Activated naive CD8-positive, alpha-beta T cell (primary cell): ENCODE data around the gene CHMP2A.

Experiments
- H3K27ac Mint-ChIP-seq: one replicate; pipeline ENCODE4 v1.8.0; 2021; ENCODE audit warnings: mixed read lengths
- H3K27me3 Mint-ChIP-seq: one replicate; pipeline ENCODE4 v1.8.0; 2021; ENCODE audit warnings: mixed read lengths
- H3K36me3 Mint-ChIP-seq: one replicate; pipeline ENCODE4 v1.8.0; 2021; ENCODE audit warnings: mixed read lengths
- H3K4me1 Mint-ChIP-seq: one replicate; pipeline ENCODE4 v1.8.0; 2021; ENCODE audit warnings: low read depth, mixed read lengths
- H3K4me3 Mint-ChIP-seq: one replicate; pipeline ENCODE4 v1.8.0; 2021; ENCODE audit warnings: mild to moderate bottlenecking, mixed read lengths
- H3K9me3 Mint-ChIP-seq: one replicate; pipeline ENCODE4 v1.8.0; 2021; ENCODE audit warnings: low read depth, mixed read lengths

The CHMP2A gene

DNA sequence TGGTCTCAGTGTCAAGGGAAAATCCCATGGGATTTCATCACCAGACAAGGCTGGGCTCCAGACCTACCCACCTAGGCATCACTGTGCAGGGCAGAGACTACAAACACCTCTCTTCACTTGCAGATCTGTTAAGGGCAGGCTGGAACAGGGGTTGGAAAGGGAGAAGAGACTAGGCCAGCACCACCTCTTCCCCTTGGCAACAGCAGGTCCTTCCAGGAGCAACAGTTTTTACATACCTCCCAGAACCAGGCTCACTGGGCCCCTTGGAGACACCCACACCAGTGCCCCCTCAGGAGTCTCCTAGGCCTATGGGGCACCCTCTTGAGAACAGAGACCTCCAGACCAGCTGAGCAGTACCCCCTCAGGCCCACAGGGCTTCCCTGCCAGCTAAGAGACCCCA is 6.0 kb upstream of the CHMP2A start:
- Mint-ChIP-seq H3K27ac (no peak overlapping the region), H3K4me3 (peak overlapping the region; percentile 98), H3K27me3 (no peaks in the 10 kb centered on the region), H3K4me1 (peaks cover 53% of the 10 kb centered on the region), H3K9me3 (no peaks in the 10 kb centered on the region), H3K36me3 (peaks cover 4% of the 10 kb centered on the region)

DNA sequence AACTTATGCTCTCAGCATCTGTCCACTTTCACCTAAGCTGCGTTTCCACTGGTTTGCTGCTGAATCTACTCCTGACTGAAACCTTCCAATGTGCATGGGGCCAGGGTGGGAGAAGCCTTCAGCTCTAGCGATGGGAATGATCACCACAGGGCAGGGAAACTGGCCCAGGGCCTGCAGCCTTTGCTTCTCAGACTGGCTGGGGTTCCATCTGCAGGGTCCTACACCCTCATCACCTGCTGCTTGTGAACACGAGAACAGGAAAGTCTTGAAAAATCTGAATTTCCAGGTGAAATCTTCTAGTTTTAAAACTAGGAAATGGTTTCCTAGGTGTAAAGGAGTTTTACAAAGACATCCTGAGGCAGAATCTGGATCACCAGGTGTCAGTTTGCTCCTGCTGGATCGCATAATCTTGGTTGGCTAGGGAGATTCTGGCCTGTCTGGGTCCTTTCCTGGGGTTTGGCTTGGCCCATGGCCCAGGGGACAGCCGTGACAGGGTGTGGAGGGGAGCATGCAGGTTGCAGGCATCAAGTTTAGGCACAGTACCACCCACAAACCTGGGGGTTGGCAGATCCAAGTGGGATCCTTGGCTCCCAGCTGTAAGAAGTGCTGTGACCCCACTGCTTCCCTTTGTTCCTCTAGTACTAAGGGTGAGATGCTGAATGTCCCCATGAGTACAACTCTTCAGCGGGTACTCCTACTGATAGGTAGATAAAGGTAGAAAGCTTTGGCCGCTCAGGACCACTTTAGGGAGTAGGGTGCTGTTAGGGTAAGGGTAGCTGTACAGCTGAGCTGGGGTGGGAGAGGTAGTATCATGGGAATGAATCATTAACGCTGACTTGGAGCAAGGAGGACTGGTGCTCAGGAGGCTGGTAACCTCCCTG is 5.3 kb upstream of the CHMP2A start:
- H3K4me1 Mint-ChIP-seq, result peaks cover 56% of the 10 kb centered on the region
- H3K4me3 Mint-ChIP-seq, result peak overlapping the region; percentile 98
- H3K27me3 Mint-ChIP-seq, result no peaks in the 10 kb centered on the region
- peaks cover 6% of the 10 kb centered on the region for H3K36me3 Mint-ChIP-seq
- peak overlapping the region; percentile 99 for H3K27ac Mint-ChIP-seq
- H3K9me3 Mint-ChIP-seq, result no peaks in the 10 kb centered on the region

DNA sequence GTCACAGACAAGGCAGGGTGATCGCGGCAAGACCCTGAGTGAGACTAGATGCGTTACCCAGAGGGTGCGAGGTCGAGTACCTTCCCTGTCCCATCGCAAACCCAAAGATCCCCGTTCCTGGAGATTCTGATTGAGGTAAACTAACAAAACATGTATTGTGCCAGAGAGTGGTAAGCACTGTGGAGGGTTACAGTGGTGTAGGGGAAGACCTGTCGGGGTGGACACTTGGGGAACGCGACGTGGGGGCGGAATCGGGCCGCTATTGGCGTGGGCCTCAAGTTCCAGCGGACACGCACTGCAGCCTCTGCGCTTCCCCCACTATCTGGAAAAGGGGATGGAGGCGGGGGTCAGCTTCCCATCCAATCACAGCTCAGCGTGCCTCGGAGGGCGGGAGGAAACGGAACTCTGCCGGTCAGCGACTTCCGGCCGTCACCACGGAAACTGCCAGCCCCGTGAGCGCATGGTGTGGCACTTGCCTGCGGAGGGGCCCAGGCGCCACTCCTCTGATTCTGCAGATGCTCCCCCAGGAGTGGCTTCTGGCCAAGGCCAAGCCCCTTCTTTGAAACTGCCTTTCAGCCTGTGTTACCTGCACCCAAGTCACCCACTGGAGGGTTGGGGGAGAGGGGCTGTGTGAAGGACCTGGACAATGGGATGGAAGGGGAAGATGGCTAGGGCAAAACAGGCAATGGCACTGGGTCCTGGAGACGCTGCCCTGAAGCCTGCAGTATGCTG is 4.5 kb upstream of the CHMP2A start:
- Mint-ChIP-seq H3K27ac (peak overlapping the region; percentile 99), H3K36me3 (peaks cover 6% of the 10 kb centered on the region), H3K4me1 (peaks cover 61% of the 10 kb centered on the region), H3K27me3 (no peaks in the 10 kb centered on the region), H3K9me3 (no peaks in the 10 kb centered on the region), H3K4me3 (peak overlapping the region; percentile 98)

DNA sequence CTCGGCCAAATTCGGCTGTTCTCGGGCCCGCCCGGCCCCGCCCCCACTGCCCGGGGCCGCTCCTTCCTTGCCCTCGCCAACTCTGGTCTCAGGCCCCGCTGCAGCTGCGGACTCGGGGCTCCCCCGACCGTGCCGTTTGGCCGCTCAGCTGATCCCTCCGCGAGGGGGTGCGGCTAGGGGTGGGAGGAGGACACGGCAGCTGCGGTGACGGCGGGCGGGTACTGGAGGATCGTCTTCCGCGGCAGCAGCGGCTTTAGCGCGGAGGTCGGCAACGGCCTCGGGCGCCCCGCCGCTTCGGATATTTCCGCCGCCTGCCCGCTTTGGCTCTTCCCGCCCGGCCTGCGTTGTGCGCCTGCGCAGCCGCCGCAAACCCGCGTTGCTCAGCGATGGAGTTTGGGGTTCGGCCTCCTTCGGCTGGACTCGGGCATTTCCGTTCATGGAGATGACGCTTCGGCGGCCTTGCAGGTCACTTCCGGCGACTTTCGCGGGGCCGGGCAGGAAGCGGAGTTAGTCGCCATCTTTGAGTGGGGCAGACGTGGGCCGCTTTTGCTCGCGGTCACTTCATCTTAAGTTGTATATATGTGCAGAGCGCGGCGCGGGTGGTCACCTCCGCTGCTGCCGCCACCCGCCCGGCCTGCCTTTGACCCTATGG is 3.8 kb upstream of the CHMP2A start:
- Mint-ChIP-seq H3K36me3 (peaks cover 6% of the 10 kb centered on the region), H3K27me3 (no peaks in the 10 kb centered on the region), H3K4me1 (peaks cover 62% of the 10 kb centered on the region), H3K27ac (peak overlapping the region; percentile 99), H3K4me3 (peak overlapping the region; percentile 98), H3K9me3 (no peaks in the 10 kb centered on the region)

DNA sequence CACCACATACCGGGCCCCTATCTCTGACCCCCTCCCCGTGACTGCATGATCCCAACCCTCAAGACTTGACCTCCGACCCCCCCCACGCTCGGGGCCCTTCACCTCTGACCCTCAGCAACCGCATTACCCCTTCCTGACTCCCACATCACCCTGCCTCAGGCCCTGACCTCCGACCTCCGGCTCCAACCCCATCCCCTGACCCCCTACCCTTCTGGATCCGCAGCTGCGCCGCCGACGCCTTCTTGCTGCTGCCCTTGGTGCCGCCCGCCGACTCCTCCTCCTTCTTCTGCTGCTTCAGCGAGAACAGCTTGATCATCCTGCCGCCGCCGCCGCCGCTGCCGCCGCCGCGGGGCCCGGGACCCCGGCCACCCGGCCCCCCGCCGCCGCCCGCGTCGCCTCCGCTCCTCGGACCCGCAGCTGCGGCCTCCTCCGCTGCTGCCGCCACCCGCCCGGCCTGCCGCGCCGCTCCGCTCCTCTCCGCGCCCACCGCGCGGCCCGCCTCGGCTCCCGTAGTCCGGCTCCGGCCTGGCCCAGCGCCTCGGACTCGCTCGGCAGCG is 3.2 kb upstream of the CHMP2A start, which contains the start of gene UBE2M:
Gene UBE2M, minus strand, starts transcription at position 546 of the 557 bp plus-strand sequence. Its CDS starts 230 bp downstream, at position 316.
- H3K9me3 Mint-ChIP-seq, result no peaks in the 10 kb centered on the region

DNA sequence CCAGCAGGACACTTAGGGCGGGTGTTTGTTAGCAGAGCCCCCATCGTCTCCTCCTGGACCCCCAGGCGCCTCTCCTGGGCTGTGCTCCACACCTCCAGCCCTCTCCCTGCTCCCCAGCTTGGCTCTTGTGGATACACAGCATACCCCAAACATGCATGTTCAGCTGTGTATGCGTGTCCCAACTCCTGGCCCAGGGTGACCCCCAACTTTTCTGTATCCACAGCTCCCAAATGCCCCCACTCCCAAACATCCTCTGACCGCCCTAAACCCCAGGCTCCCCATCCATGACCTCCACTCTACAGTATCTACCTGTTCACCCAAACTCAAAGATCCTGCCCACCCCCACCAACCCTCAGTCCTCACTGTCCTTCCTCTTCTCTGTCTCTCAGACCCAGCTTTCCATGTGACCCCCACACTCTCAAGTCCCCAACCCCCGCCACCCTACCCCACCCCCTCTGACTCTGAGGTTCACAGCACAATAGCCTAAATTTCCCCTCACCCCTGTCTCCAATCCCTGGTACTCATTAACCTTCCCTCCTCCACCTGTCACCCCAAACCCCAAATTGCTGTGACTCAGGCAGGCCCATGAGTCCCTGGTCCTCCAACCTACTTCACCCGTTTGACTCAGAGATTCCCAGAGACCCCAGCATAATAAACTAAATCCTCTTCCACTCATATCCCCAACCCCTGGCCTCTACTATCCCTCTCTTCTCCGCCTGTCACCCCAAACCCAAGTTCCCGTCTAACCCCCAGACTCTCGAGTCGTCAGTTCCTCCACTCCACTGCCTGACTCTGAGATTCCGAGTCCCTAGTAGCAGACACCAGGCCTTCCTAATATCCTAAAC is 2.5 kb upstream of the CHMP2A start:
- H3K9me3 Mint-ChIP-seq, result no peaks in the 10 kb centered on the region
- H3K4me3 Mint-ChIP-seq, result peak overlapping the region; percentile 93
- peak overlapping the region; percentile 90 for H3K27ac Mint-ChIP-seq
- peaks cover 13% of the 10 kb centered on the region for H3K36me3 Mint-ChIP-seq
- peaks cover 62% of the 10 kb centered on the region for H3K4me1 Mint-ChIP-seq
- H3K27me3 Mint-ChIP-seq, result no peaks in the 10 kb centered on the region

More for the DNA sequence above, 3.2 kb upstream of the CHMP2A start, which contains the start of gene UBE2M:
- Mint-ChIP-seq H3K4me3 (peak within 1 kb of the TSS; percentile 98), H3K27me3 (no peaks in the 10 kb centered on the region), H3K36me3 (peaks cover 8% of the 10 kb centered on the region), H3K27ac (peak within 1 kb of the TSS; percentile 99), H3K4me1 (peaks cover 59% of the 10 kb centered on the region)

DNA sequence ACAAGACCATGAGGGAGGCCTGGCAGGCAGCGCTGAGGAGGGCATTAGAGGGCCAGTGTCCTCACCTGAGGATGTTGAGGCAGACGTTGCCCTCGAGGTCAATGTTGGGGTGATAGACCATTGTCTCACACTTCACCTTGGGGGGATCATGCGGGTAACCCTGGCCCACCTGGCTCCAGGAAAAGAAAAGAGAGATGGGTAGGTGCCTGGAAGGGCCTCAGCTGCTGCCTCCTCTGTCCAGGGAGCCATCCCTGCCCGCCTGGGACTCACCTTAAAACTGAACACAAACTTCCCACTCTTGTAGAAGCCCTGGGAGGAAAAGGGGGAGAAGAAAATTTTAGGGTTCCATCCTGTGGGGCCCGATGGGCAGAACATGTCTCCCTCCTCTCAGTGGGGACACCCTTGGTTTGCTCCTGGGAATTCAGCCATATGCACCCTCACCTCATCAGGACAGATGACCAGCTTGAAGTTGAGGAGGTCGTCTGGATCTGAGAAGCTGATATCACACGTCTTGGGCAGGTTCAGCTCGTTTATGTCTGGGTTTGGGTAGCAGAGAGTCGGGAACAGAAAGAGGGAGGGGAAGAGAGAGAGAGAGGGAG is 1.8 kb upstream of the CHMP2A start:
- Mint-ChIP-seq H3K4me1 (peaks cover 63% of the 10 kb centered on the region), H3K27ac (peak overlapping the region; percentile 85), H3K27me3 (no peaks in the 10 kb centered on the region), H3K4me3 (peak overlapping the region; percentile 93), H3K9me3 (no peaks in the 10 kb centered on the region), H3K36me3 (peaks cover 13% of the 10 kb centered on the region)

DNA sequence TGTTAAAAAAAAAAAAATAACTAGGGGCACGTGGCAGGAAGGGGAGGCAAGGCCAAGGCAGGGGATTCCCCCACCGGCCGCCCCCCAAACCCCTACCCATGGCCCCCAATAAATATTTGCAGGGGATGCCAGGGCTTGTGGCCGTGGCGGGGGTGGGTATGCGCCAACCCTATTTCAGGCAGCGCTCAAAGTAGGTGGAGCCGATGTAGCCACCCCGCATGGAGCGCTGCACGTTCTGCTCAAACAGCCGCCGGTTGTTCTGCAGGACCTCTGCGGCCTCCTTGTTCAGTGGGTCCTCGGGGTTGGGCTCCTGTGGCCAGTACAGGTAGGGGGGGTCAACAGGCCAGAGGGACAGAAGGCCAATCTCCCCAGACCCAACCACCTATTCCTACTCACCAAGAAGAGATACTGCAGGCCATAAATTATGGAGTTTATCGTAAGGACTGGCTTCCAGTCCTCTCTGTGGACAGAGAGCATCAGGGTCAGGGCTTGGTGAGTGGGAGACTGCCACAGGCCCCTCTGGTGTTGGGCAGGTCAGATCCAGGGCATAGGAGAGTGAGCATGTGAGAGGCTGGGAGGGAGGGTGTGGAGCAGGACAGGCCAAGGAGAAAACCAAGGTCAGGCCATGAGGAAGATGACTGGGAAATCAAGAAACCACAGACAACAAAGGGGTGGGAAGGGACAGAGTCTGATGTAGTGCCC is 1.2 kb upstream of the CHMP2A start:
- H3K4me1 Mint-ChIP-seq, result peaks cover 58% of the 10 kb centered on the region
- H3K4me3 Mint-ChIP-seq, result peak overlapping the region; percentile 93
- H3K9me3 Mint-ChIP-seq, result no peaks in the 10 kb centered on the region
- H3K36me3 Mint-ChIP-seq, result peaks cover 13% of the 10 kb centered on the region
- H3K27me3 Mint-ChIP-seq, result no peaks in the 10 kb centered on the region
- peak overlapping the region; percentile 94 for H3K27ac Mint-ChIP-seq

DNA sequence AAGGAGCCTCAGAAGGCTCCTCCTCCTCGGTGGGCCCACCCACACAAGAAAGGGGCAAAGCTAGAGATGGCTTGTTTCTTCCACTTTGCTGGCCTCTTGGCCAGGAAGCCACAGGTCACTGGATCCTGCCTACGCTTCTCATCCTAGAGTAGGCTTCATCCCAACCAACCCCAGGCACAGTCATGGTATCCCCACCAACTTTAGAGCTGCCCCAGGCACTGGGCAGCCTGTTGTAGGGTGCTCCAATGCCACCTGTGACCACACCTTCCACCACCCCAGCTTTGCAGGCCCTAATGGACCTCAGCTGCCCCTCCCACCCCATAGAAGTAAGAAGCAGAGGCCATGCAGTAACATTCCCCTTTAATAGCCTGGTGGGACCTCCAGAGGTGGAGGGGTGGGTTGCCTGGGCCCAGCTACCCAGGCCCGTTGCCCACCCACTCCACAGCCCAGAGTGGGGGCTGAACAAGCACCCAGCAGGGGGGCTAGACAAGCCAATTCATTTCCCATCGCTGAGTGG is 522 bp upstream of the CHMP2A start:
- Mint-ChIP-seq H3K27ac (peak overlapping the region; percentile 94), H3K36me3 (peaks cover 13% of the 10 kb centered on the region), H3K4me1 (peaks cover 54% of the 10 kb centered on the region), H3K4me3 (peak overlapping the region; percentile 93), H3K9me3 (no peaks in the 10 kb centered on the region), H3K27me3 (no peaks in the 10 kb centered on the region)

DNA sequence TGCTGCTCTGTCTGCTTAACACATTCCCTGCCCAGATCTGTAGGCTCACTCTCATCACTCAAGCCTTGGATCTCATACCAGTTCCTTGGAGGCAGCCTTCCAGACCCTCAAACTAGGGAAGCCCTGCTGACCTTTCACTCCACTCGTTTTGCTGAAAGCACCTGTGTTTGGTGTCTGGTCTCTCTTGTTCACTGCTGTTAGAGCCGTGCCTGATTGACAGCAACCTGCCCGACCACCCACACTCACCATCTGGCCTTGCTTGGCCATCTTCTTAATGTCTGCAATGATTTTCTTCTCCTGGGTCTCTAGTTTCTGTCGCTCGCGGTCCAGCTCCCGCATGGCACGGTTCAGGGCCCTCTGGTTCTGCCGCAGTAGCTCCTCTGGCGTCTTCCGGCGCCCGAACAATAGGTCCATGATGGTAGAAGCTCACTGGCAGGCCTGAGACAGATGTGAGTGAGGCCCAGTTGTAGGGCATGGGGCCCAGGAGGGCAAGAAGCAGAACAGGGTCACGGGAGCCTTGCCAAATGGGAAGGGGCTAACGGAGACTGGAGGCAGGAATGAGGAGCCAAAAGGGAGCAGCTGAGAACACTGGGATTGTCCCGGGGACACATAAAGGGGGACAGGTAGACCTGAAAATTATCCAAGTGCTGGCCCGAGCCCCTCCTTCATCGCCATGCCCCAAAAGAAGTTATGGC is 959 bp downstream of the CHMP2A start:
- no peaks in the 10 kb centered on the region for H3K9me3 Mint-ChIP-seq
- H3K4me1 Mint-ChIP-seq, result peaks cover 46% of the 10 kb centered on the region
- H3K27me3 Mint-ChIP-seq, result no peaks in the 10 kb centered on the region
- H3K36me3 Mint-ChIP-seq, result peaks cover 13% of the 10 kb centered on the region
- peak overlapping the region; percentile 94 for H3K27ac Mint-ChIP-seq
- H3K4me3 Mint-ChIP-seq, result peak overlapping the region; percentile 93

DNA sequence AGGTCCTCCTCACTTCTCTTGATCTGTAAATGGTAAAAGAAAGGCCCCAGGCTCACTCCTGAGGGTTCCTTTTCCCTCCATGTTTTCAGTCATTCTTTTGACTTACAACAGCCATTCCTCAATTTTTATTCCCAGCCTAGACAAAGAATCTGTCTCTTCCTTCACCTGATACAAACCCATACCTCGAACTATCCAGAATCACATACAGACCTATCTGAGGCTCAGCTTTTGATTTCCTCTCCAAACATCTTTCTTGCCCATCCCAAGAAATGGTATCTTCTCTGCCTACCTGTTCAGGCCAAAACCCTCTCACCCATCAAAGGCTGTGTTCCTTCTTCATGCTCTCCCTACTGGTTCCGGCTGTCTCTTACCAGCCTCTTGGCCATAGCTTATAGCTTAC is 2.2 kb downstream of the CHMP2A start:
- H3K9me3 Mint-ChIP-seq, result no peaks in the 10 kb centered on the region
- peak overlapping the region; percentile 71 for H3K4me3 Mint-ChIP-seq
- H3K4me1 Mint-ChIP-seq, result peaks cover 49% of the 10 kb centered on the region
- H3K27me3 Mint-ChIP-seq, result no peaks in the 10 kb centered on the region
- H3K27ac Mint-ChIP-seq, result peak overlapping the region; percentile 81
- peaks cover 18% of the 10 kb centered on the region for H3K36me3 Mint-ChIP-seq

DNA sequence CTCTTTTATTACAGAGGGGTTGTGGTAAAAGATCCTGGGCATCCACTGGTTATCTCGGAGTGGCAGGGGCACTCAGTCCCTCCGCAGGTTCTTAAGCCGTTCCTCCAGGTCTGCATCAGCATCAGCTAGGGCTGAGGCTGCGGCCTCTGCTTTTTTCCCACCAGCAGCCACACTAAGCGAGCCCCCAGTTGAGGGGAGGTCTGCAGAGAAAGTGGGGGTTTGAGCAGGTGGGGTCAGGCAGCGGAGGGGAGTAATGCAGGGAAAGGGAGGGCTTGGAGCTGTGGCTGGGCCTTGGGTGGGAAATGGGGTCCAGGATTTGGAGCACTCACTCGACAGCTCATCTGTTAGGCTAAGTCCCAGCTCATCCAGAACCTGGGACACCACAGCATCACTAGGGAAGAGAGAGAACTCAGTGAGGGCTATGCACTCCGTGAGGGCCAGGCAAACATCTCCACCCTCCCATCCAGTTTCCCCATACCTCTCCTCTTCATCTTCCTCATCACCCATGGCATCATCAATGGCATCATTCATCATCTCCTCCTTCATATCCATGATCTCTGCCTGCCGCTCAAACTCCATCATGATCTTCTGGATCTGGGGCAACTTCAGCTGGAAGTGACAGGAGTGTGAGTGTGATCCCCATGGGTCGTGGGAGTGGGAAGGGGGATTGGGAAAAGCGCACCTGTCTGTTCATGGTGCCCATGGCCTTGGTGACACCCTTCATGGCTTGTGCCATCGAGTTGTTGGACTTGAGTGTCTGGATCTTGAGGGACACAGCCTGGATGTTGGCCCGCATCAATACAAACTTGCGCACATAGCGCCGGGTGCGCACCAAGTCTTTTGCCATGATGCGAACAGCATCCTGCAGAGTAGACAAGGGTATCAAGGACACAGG is 3.1 kb downstream of the CHMP2A start:
- H3K27ac Mint-ChIP-seq, result peak overlapping the region; percentile 81
- H3K4me3 Mint-ChIP-seq, result peak overlapping the region; percentile 71
- H3K27me3 Mint-ChIP-seq, result no peaks in the 10 kb centered on the region
- H3K9me3 Mint-ChIP-seq, result no peaks in the 10 kb centered on the region
- H3K4me1 Mint-ChIP-seq, result peaks cover 50% of the 10 kb centered on the region
- H3K36me3 Mint-ChIP-seq, result peaks cover 18% of the 10 kb centered on the region
